ENCODE data around the gene KRT86. TPM values are rescaled to one million over a fixed set of nuclear protein-coding genes. Genes with fewer than 3 reads are reported as not detected.
"Not testable (repeated sequence)": the region's sequence is repeated elsewhere in the genome, so short reads cannot be mapped to it uniquely, and the experiment has no call there.

The KRT86 gene
- total RNA-seq, 1 donor: 0.21 TPM

DNA sequence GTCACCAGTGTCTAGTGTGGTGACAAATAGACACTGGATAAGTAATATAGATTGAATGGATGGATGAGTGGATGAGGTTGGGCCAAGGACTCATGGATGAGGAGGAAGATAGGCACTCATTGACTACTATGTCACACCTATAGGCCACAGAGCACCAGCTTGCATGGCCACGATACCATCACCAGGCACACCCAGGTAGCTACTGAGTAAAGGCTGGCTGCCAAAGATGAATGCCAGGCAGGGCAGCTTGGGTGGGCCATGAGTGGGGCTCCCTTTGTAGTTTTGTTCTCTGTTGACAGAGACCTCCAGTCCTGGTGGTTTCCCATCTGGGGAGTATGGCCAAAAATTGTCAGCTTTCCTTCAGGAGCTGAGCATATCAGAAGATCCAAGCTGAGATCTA, 57.9 kb downstream of the KRT86 start:
- Histone ChIP-seq H3K27me3 (ENCODE audit: insufficient read depth, low read length) (no peaks in the 10 kb centered on the region), H3K9me3 (ENCODE audit: low read depth, low read length) (no peaks in the 10 kb centered on the region), H3K4me1 (ENCODE audit: insufficient read depth, low read length) (no peaks in the 10 kb centered on the region)

DNA sequence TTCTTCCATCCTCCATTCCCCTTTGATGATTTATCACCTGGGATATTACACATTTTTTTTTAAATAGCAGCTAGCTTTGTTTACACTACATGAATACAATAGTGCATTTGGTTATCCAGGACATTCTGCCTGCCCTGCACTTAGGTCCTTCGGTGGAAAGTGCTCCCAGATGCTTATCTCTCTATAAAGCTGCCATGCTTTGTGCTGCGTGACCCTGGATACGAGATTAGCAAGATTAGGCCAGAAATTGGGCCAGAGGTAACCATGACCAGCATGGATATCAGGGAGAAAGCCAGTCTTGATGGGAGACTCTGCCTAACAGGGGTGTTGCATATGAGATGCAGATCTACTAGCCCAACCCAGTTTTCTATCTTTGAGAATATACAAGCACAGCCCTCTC, 58.9 kb downstream of the KRT86 start:
- Histone ChIP-seq H3K4me3 (ENCODE audit: low read length) (no peak overlapping the region), H3K4me1 (ENCODE audit: insufficient read depth, low read length) (no peaks in the 10 kb centered on the region), H3K9me3 (ENCODE audit: low read depth, low read length) (no peaks in the 10 kb centered on the region), H3K27me3 (ENCODE audit: insufficient read depth, low read length) (no peaks in the 10 kb centered on the region)

More for the DNA sequence above, 57.9 kb downstream of the KRT86 start:
- no peak overlapping the region for H3K4me3 ChIP-seq (ENCODE audit: low read length)

DNA sequence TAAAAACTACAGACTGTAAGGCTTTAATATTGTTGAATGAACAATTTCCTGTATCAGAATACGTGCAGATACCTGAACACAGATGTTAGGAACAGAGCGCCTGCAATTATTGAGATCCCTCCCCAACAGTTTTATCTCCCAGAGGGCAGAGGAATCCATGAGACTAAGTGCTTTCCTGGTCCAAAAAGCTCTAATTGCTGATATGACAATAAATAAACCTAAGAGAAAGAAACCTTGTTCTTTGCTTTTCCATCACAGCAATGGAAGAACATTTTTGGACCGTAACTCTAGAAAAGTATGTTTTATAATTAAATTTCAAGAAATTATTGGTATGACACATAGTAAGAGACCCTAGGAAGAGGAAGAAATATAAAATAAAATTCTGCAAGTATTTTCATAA, 59.7 kb downstream of the KRT86 start:
- H3K4me3 ChIP-seq (ENCODE audit: low read length): no peak overlapping the region
- no peaks in the 10 kb centered on the region for H3K4me1 ChIP-seq (ENCODE audit: insufficient read depth, low read length)
- H3K27me3 ChIP-seq (ENCODE audit: insufficient read depth, low read length): no peaks in the 10 kb centered on the region
- H3K9me3 ChIP-seq (ENCODE audit: low read depth, low read length): no peaks in the 10 kb centered on the region

DNA sequence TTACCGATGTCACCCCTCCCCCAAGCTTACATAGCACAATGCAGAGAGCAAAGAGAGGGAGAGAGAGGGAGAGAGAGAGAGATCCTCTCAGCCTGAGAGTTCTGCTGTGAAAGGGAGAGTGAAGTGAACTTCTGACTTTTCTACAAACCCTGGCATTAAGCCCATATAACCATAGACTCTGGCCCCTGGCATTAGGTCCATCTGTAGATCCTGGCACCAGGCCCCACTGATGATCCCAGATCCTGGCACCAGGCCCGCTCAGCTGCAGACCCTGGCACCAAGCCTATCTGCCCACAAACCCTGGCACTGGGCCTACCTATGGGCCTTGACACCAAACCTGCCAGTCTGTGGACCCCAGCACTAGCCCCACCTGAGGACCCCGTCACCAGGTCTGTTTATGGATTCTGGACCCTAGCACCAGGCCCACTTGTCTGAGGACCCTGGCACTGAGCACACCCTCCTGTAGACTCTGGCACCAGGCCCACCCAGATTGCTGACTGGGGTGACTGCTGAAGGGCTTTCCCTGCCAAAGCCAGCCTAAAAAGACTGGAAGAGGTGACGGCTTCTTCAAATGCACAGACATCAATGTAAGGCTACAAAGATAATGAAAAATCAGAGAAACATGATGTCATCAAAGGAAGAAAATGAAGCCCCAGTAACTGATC, 61.3 kb downstream of the KRT86 start:
- Histone ChIP-seq H3K27me3 (ENCODE audit: insufficient read depth, low read length) (no peaks in the 10 kb centered on the region), H3K4me3 (ENCODE audit: low read length) (no peak overlapping the region), H3K9me3 (ENCODE audit: low read depth, low read length) (no peaks in the 10 kb centered on the region), H3K4me1 (ENCODE audit: insufficient read depth, low read length) (no peaks in the 10 kb centered on the region)

DNA sequence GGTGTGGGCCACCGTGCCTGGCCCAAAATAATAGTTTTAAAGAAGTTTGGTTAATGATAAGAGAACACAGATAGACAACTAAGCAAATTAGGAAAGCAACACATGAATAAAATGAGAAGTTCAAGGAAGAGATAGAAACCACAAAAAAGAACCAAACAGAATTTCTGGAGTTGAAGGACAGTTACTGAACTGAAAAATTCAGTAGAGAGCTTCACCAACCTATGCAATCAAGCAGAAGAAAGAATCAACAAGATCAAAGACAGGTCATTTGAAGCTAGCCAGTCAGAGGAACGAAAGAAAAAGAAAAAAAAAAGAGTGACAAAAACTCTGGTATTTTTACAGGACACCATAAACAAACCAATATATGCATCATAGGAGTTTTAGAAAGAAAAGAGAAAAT, 62.2 kb downstream of the KRT86 start:
- Histone ChIP-seq H3K4me1 (ENCODE audit: insufficient read depth, low read length) (no peaks in the 10 kb centered on the region), H3K9me3 (ENCODE audit: low read depth, low read length) (no peaks in the 10 kb centered on the region), H3K27me3 (ENCODE audit: insufficient read depth, low read length) (no peaks in the 10 kb centered on the region), H3K4me3 (ENCODE audit: low read length) (no peak overlapping the region)

DNA sequence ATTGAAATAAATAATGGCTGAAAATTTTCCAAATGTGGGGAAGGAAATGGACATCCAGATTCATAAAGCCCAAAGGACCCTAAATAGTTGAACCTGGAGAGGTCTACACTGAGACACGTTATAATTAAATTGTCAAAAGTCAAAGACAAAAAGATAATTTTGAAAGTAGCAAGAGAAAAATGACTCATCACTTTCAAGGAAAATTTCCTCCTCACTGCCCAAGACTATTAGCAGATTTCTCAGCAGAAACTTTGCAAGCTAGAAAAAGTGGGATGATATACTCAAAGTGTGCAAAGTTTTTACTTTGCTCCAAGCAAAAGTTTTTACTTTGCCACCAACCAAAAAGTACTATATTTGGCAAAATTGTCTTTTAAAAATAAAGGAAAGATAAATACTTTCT, 62.6 kb downstream of the KRT86 start:
- Histone ChIP-seq H3K4me1 (ENCODE audit: insufficient read depth, low read length) (no peaks in the 10 kb centered on the region), H3K9me3 (ENCODE audit: low read depth, low read length) (no peaks in the 10 kb centered on the region), H3K4me3 (ENCODE audit: low read length) (no peak overlapping the region), H3K27me3 (ENCODE audit: insufficient read depth, low read length) (no peaks in the 10 kb centered on the region)

DNA sequence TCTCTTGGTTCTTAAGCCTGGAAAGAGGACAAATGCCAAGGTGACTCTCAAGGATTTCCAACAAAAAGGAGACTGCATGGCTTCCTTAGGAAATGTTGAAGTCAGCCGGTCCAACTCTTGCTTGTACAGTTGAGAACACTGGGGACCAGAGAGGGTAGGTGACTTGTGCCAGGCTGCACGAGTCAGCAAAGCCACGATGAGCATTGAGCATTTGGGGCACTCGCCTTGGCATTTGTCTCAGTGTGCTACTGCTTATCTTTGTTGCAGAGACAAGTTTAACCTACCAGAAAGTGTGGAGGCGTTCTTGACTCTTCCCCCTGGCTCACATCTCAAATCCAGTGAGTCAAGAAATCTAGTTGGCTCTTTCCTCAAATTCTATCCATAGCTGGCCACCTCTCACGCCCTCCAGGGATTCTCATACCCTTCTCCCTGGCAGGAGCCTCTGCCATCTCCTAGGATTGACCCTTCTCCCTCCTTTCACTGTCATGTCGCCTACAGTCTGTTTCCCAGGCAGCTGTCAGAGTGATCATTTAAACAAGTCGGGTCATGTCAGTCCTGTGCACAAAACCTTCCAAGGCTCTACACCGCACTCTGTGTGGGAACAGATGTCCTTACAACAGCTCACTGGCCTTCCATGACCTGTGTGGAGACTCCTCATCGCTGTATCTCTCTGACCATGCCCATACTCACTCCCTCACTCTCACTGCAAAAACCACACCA, 64.0 kb downstream of the KRT86 start:
- no peaks in the 10 kb centered on the region for H3K9me3 ChIP-seq (ENCODE audit: low read depth, low read length)
- H3K27me3 ChIP-seq (ENCODE audit: insufficient read depth, low read length): no peaks in the 10 kb centered on the region
- no peaks in the 10 kb centered on the region for H3K4me1 ChIP-seq (ENCODE audit: insufficient read depth, low read length)
- H3K4me3 ChIP-seq (ENCODE audit: low read length): no peak overlapping the region

DNA sequence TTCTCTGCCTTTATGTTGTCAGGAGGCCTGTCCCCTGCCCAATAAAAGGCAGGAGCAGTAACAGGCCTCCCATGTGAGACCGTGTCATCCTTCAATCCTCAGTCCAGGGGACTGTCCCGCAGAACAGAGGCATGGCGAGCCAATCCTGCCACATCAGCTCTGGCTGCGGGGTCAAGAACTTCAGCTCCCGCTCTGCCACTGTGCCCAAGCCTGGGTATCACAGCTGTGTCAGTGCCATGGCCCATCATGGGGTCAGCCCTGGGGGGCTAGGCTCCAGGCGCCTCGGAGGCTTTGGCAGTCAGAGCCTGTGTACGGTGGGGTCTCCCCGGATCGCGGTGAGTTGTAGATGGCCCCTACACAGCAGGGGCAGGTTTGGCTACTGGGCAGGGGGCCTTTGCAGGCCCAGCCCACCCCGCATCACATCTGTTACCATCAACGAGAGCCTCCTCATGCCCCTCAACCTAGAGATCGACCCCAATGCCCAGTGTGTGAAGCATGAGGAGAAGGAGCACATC, 66.7 kb downstream of the KRT86 start:
- Histone ChIP-seq H3K4me1 (ENCODE audit: insufficient read depth, low read length) (no peaks in the 10 kb centered on the region), H3K9me3 (ENCODE audit: low read depth, low read length) (no peaks in the 10 kb centered on the region), H3K4me3 (ENCODE audit: low read length) (no peak overlapping the region), H3K27me3 (ENCODE audit: insufficient read depth, low read length) (no peaks in the 10 kb centered on the region)

DNA sequence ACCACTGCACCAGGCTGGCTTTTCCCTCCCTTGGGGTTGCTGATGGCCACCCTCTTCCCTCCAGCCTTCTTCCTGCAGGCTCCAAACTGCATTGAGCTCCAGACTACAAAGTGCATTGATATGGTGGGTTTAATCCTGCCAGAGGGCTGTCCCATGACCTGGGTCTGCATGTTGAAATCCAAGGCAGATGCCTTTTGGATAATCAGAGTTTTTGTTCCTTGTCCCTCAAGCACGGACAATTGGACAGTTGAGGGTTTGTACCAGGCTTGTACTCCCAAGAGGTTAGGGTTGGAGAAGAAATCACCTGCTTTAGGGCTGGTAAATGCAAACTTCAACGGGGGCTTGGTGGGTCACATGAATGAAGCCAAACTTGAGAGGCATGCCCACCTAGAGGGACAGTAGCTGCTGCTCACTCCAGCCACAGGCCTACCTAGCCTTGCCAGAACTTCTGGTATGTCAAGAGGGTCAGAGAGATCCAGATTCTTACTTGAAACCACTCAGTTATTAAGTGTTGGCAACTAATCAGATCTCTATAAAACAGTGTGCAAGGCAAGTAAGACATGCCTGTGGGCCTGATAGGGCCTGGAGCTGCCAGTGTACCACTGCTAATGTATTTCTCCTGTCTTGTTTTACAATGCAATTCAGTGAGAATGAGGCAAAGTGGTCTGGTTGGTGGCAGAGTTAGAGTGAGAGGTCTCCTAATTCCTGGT, 68.5 kb downstream of the KRT86 start:
- no peaks in the 10 kb centered on the region for H3K27me3 ChIP-seq (ENCODE audit: insufficient read depth, low read length)

DNA sequence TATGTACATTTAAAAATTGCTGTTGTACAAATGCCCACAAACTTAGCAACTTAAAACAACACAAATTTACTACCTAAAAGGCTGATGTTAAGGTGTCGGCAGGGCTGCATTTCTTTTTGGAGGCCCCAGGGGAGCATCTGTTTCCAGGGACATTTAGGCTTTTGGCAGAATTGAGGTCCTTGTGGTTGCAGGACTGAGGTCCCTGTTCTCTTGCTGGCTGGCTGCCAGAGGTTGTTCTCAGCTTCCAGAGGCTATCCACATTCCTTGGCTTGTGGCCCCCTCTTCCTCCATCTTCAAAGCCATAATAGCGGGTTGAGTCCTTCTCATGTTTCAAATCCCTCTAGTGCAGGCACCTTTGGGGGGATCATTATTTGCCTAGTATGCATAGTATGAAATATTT, 69.1 kb downstream of the KRT86 start:
- no peak overlapping the region for H3K4me3 ChIP-seq (ENCODE audit: low read length)
- H3K27me3 ChIP-seq (ENCODE audit: insufficient read depth, low read length): no peaks in the 10 kb centered on the region
- H3K9me3 ChIP-seq (ENCODE audit: low read depth, low read length): no peaks in the 10 kb centered on the region
- no peaks in the 10 kb centered on the region for H3K4me1 ChIP-seq (ENCODE audit: insufficient read depth, low read length)

More for the DNA sequence above, 68.5 kb downstream of the KRT86 start:
- no peak overlapping the region for H3K4me3 ChIP-seq (ENCODE audit: low read length)
- H3K9me3 ChIP-seq (ENCODE audit: low read depth, low read length): no peaks in the 10 kb centered on the region
- no peaks in the 10 kb centered on the region for H3K4me1 ChIP-seq (ENCODE audit: insufficient read depth, low read length)

DNA sequence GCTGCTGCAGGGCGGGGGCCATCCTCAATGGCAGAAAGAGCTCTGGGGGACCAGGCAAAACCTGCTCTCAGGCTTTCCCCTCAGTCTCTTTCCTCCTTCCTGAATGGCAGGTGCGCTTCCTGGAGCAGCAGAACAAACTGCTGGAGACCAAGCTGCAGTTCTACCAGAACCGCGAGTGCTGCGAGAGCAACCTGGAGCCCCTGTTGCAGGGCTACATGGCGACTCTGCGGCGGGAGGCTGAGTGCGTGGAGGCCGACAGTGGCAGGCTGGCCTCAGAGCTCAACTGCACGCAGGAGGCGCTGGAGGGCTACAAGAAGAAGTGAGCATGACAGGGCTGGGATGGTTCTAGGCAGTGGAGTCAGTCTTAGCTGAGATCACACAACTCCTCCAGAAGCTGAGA, 69.7 kb downstream of the KRT86 start:
- Histone ChIP-seq H3K4me3 (ENCODE audit: low read length) (no peak overlapping the region), H3K9me3 (ENCODE audit: low read depth, low read length) (no peaks in the 10 kb centered on the region), H3K4me1 (ENCODE audit: insufficient read depth, low read length) (no peaks in the 10 kb centered on the region), H3K27me3 (ENCODE audit: insufficient read depth, low read length) (no peaks in the 10 kb centered on the region)

DNA sequence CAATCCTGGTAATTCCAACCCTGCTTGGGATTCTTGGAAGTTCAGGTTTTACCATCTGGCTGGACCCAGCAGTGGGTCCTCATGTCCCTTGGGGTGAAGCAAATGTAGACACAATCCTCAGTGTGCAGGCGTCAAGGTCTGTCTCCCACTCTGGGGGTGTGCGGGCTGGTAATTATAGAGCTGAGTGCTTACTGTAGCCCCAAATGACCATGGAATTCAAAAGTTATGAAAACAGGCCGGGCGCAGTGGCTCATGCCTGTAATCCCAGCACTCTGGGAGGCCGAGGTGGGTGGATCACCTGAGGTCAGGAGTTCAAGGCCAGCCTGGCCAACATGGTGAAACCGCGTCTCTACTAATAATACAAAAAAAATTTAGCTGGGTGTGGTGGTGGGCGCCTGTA, 70.6 kb downstream of the KRT86 start:
- H3K4me3 ChIP-seq (ENCODE audit: low read length); H3K27me3 ChIP-seq (ENCODE audit: insufficient read depth, low read length); H3K4me1 ChIP-seq (ENCODE audit: insufficient read depth, low read length); H3K9me3 ChIP-seq (ENCODE audit: low read depth, low read length): not testable (repeated sequence)

DNA sequence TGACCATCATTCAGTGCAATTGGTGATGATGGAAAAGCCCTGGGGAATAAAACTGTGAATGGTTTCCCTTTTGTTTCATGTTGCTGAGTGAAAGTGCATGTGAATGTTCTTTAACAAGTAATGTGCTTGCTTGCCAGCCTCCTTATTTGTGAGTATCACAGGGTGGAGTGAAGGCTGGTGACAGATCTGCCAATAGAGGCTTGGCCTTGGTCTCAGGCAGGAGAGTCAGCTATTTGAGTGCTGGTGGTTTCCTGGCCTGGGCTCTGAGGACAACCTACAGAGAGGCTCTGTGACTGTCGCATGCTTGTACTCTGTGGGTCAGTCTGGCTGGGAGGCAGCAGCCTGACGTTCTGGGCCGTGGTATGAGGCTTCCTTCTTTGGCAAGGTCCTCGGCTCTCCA, 72.1 kb downstream of the KRT86 start:
- Histone ChIP-seq H3K9me3 (ENCODE audit: low read depth, low read length) (no peaks in the 10 kb centered on the region), H3K4me3 (ENCODE audit: low read length) (no peak overlapping the region), H3K27me3 (ENCODE audit: insufficient read depth, low read length) (no peaks in the 10 kb centered on the region), H3K4me1 (ENCODE audit: insufficient read depth, low read length) (peaks cover 5% of the 10 kb centered on the region)

DNA sequence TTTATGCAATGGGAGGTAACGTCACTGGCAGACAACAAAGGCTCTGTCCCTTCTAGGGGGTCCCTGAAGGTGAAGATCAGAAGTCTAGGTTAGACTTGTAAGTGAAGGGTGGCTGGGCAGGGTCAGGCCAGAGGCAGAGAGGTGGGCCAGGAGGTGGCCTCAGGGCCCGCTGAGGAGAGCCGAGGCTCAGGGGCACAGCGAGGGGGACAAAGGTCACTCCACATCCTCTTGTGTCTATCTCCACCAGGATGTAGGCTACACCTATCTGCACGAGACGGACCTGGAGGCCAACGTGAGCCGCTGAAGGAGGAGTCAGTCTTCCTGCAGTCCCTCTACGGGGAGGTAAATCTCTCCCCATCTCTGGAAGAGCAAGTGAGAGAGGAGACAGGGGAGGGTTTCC, 72.6 kb downstream of the KRT86 start:
- peaks cover 10% of the 10 kb centered on the region for H3K4me1 ChIP-seq (ENCODE audit: insufficient read depth, low read length)
- H3K9me3 ChIP-seq (ENCODE audit: low read depth, low read length): no peaks in the 10 kb centered on the region
- H3K4me3 ChIP-seq (ENCODE audit: low read length): no peak overlapping the region
- H3K27me3 ChIP-seq (ENCODE audit: insufficient read depth, low read length): no peaks in the 10 kb centered on the region
